GM23338 (cell line): ENCODE measurements around the gene KIAA2012. TPM values are rescaled to one million over a fixed set of nuclear protein-coding genes. Genes with fewer than 3 reads are reported as not detected.

Experiments used
- ATAC-seq: fragments of 200-7000 bp; cut with Tn5 transposase; 3 replicates; pipeline ENCODE4 v1.9.1; 2020
- DNase-seq: peaks from one replicate; pipeline ENCODE4 v3.0.0-alpha.2; 2015; ENCODE audit warnings: low spot score
- H2AFZ ChIP-seq: fragments of 200-600 bp; sonication (generic); 2 replicates; pipeline ENCODE4 v1.8.0; 2016; ENCODE audit warnings: antibody characterized with exemption, mild to moderate bottlenecking, moderate library complexity
- H3F3A ChIP-seq: fragments of 200-600 bp; sonication (generic); replicated peaks from 2 replicates; pipeline ENCODE4 v1.8.0; 2017; ENCODE audit warnings: antibody characterized with exemption, mixed run types, low read depth
- H3K27ac ChIP-seq: fragments of 200-600 bp; sonication (generic); 2 replicates; pipeline ENCODE4 v1.6.1; 2016; ENCODE audit warnings: low read depth
- H3K27me3 ChIP-seq: fragments of 200-600 bp; sonication (generic); 2 replicates; pipeline ENCODE4 v1.8.0; 2016; ENCODE audit warnings: mild to moderate bottlenecking, mixed run types, moderate library complexity; ENCODE audit not compliant: insufficient read depth
- H3K36me3 ChIP-seq: fragments of 200-600 bp; sonication (generic); 2 replicates; pipeline ENCODE4 v1.8.0; 2016; ENCODE audit warnings: mild to moderate bottlenecking; ENCODE audit not compliant: insufficient read depth
- H3K4me1 ChIP-seq: fragments of 200-600 bp; sonication (generic); 2 replicates; pipeline ENCODE4 v1.8.0; 2016; ENCODE audit warnings: mild to moderate bottlenecking, moderate library complexity; ENCODE audit not compliant: insufficient read depth
- H3K4me2 ChIP-seq: fragments of 200-600 bp; sonication (generic); 2 replicates; pipeline ENCODE4 v1.7.1; 2017; ENCODE audit warnings: mixed run types
- H3K4me3 ChIP-seq: fragments of 200-600 bp; sonication (generic); 2 replicates; pipeline ENCODE4 v1.6.1; 2016; ENCODE audit warnings: mixed run types
- H3K79me2 ChIP-seq: fragments of 200-600 bp; sonication (generic); replicated peaks from 2 replicates; pipeline ENCODE4 v1.8.0; 2017; ENCODE audit warnings: mild to moderate bottlenecking; ENCODE audit not compliant: insufficient read depth
- H3K9me2 ChIP-seq: fragments of 200-600 bp; sonication (generic); 2 replicates; pipeline ENCODE4 v1.8.0; 2017; ENCODE audit not compliant: insufficient read depth
- H4K20me1 ChIP-seq: fragments of 200-600 bp; sonication (generic); replicated peaks from 2 replicates; pipeline ENCODE4 v1.8.0; 2017; ENCODE audit warnings: mild to moderate bottlenecking; ENCODE audit not compliant: insufficient read depth
- H3K27ac Mint-ChIP-seq: 2 replicates; pipeline ENCODE4 v1.8.0; 2020; ENCODE audit warnings: inconsistent platforms, mild to moderate bottlenecking, moderate library complexity, mixed read lengths
- H3K27me3 Mint-ChIP-seq: 3 replicates; pipeline ENCODE4 v1.8.0; 2022; ENCODE audit warnings: low read depth, mild to moderate bottlenecking, moderate library complexity, mixed read lengths, inconsistent platforms; ENCODE audit not compliant: insufficient read depth, poor library complexity
- H3K36me3 Mint-ChIP-seq: 3 replicates; pipeline ENCODE4 v1.8.0; 2021; ENCODE audit warnings: low read depth, mild to moderate bottlenecking, inconsistent platforms, moderate library complexity, mixed read lengths
- H3K4me1 Mint-ChIP-seq: 3 replicates; pipeline ENCODE4 v1.8.0; 2020; ENCODE audit warnings: mild to moderate bottlenecking, inconsistent platforms, mixed read lengths
- H3K4me3 Mint-ChIP-seq: 3 replicates; pipeline ENCODE4 v1.8.0; 2021; ENCODE audit warnings: moderate library complexity, mild to moderate bottlenecking, inconsistent platforms, mixed read lengths
- H3K9me3 Mint-ChIP-seq: 3 replicates; pipeline ENCODE4 v1.8.0; 2020; ENCODE audit warnings: moderate library complexity, mild to moderate bottlenecking, inconsistent platforms, mixed read lengths
- CREB1 ChIP-seq: fragments of 250-450 bp; sonication (Bioruptor Pico); IDR thresholded peaks from 2 replicates; pipeline ENCODE4 v1.5.0; 2020; ENCODE audit warnings: low read depth, mild to moderate bottlenecking, moderate library complexity
- ETS1 ChIP-seq: IDR thresholded peaks from 2 replicates; pipeline ENCODE4 v1.6.1; 2016; ENCODE audit warnings: antibody characterized with exemption
- EZH2phosphoT487 ChIP-seq: fragments of 200-600 bp; sonication (generic); IDR thresholded peaks from one replicate; pipeline ENCODE4 v1.8.1; 2018; ENCODE audit warnings: antibody characterized with exemption; ENCODE audit not compliant: unreplicated experiment
- JUNB ChIP-seq: IDR thresholded peaks from one replicate; pipeline ENCODE4 v1.6.1; 2016; ENCODE audit warnings: antibody characterized with exemption; ENCODE audit not compliant: unreplicated experiment
- NANOG ChIP-seq: IDR thresholded peaks from 2 replicates; pipeline ENCODE4 v1.6.1; 2016; ENCODE audit warnings: antibody characterized with exemption, borderline replicate concordance
- REST ChIP-seq: IDR thresholded peaks from one replicate; pipeline ENCODE4 v1.6.1; 2018; ENCODE audit warnings: antibody characterized with exemption; ENCODE audit not compliant: unreplicated experiment
- STAT1 ChIP-seq: IDR thresholded peaks from one replicate; pipeline ENCODE4 v1.6.1; 2016; ENCODE audit warnings: antibody characterized with exemption; ENCODE audit not compliant: unreplicated experiment
- ZNF331 ChIP-seq: fragments of 250-450 bp; sonication (Bioruptor Pico); IDR thresholded peaks from 2 replicates; pipeline ENCODE4 v1.5.0; 2020; ENCODE audit warnings: low read depth, mild to moderate bottlenecking, moderate library complexity
- polyA plus RNA-seq: library from polyadenylated mRNA; unstranded; fragments of >200 nt; fragmentation: Nextera tagmentation; extraction: Ambion mirVana; gene quantifications from 2 replicates; pipeline ENCODE4 v1.2.1, GENCODE V29; 2016
- total RNA-seq: library from RNA; depleted of rRNA; stranded (reverse); fragments of >200 nt; shearing (Covaris generic); gene quantifications from 2 replicates; pipeline ENCODE4 v1.2.3, GENCODE V29; 2014

The KIAA2012 gene
- total and polyA plus RNA-seq, 2 experiments from 2014 or later = 0.03 to 0.08 TPM

- Histone ChIP-seq H3K9me2 (no peaks in the 10 kb centered on the region), H3K4me3 (no peak overlapping the region), H4K20me1 (no peaks in the 10 kb centered on the region), H3K79me2 (no peaks in the 10 kb centered on the region), H3F3A (no peaks in the 10 kb centered on the region), H3K4me2 (no peak overlapping the region), H3K36me3 (no peaks in the 10 kb centered on the region), H3K27me3 (no peaks in the 10 kb centered on the region), H3K27ac (no peak overlapping the region), H3K4me1 (0 out of 2 replicates have a peak, but pooled peaks cover under 1% of the 10 kb centered on the region), H2AFZ (no peak overlapping the region)
- Mint-ChIP-seq H3K9me3 (no peaks in the 10 kb centered on the region), H3K4me3 (no peak overlapping the region), H3K36me3 (no peaks in the 10 kb centered on the region), H3K4me1 (peaks cover under 1% of the 10 kb centered on the region; the same call in 1 of the 3 replicates), H3K27me3 (peaks cover 1% of the 10 kb centered on the region), H3K27ac (no peak overlapping the region)
- DNase-seq (no peak), ATAC-seq (no peak)
- TF ChIP-seq NANOG (no peak), ZNF331 (no peak), REST (no peak), JUNB (no peak), CREB1 (no peak)
Observed at GRCh38 chr2:202133200-202133908, 60.3 kb downstream of the KIAA2012 start.

- Histone ChIP-seq H3K36me3 (no peaks in the 10 kb centered on the region), H4K20me1 (no peaks in the 10 kb centered on the region), H3K27ac (no peak overlapping the region), H2AFZ (no peak overlapping the region), H3K27me3 (no peaks in the 10 kb centered on the region), H3K79me2 (no peaks in the 10 kb centered on the region), H3K4me2 (no peak overlapping the region), H3K9me2 (no peaks in the 10 kb centered on the region), H3K4me3 (no peak overlapping the region), H3F3A (no peaks in the 10 kb centered on the region), H3K4me1 (no peaks in the 10 kb centered on the region)
- H3K27me3 Mint-ChIP-seq = peaks cover 1% of the 10 kb centered on the region
- DNase-seq (no peak), ATAC-seq (no peak)
- no peaks in the 10 kb centered on the region for H3K4me1 Mint-ChIP-seq
- H3K9me3 Mint-ChIP-seq = no peaks in the 10 kb centered on the region
- no peak for TF ChIP-seq REST
- no peak for TF ChIP-seq ETS1
- no peak for TF ChIP-seq STAT1
- no peak for TF ChIP-seq EZH2phosphoT487
- no peak overlapping the region for H3K4me3 Mint-ChIP-seq
- no peaks in the 10 kb centered on the region for H3K36me3 Mint-ChIP-seq
- H3K27ac Mint-ChIP-seq = no peak overlapping the region
Observed at GRCh38 chr2:202133909-202134265, 60.8 kb downstream of the KIAA2012 start.
